ENCODE results near the gene PPP2R2D. TPM values are rescaled to one million over a fixed set of nuclear protein-coding genes. Genes with fewer than 3 reads are reported as not detected.
"Not testable (repeated sequence)": the region's sequence is repeated elsewhere in the genome, so short reads cannot be mapped to it uniquely, and the experiment has no call there.

Gene PPP2R2D
- total RNA-seq, 2 experiments from 2014 or later = 32.6 to 32.9 TPM

DNA sequence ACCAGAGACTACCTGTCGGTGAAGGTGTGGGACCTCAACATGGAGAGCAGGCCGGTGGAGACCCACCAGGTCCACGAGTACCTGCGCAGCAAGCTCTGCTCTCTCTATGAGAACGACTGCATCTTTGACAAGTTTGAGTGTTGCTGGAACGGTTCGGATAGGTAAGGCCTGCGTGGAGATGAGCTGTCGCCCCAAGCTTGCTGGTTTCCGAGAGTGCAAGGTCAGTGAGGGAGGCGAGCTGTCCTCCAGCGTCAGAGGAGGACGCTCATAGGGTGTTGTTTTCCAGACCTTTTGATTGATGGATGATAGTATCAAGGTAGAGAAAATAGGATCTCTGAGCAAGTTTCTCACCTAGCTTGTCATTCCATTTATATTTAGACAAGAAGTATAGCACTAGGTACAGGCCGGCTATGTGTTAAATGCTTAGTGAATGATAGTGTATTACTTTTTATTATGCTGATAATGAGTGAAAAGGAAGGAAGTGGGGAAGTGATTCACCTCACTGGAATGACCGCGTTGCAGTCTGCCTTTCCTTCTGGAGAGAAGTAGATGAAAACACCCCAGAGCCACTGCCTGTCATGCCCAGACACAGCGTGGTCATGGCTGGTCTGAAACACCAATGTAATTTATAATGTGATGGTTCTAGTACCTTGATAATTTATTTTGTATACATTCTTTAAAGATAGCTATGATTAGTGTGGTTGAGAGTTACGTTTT lies 47.0 kb downstream of the PPP2R2D start:
- ChIA-PET CTCF (no interaction called here), POLR2A (interaction anchor here (1.3 kb wide), 1 partner anchor 25 kb away, joined by 4 read pairs; no protein-coding TSS in a partner anchor)
- TF ChIP-seq, protein P1, sequence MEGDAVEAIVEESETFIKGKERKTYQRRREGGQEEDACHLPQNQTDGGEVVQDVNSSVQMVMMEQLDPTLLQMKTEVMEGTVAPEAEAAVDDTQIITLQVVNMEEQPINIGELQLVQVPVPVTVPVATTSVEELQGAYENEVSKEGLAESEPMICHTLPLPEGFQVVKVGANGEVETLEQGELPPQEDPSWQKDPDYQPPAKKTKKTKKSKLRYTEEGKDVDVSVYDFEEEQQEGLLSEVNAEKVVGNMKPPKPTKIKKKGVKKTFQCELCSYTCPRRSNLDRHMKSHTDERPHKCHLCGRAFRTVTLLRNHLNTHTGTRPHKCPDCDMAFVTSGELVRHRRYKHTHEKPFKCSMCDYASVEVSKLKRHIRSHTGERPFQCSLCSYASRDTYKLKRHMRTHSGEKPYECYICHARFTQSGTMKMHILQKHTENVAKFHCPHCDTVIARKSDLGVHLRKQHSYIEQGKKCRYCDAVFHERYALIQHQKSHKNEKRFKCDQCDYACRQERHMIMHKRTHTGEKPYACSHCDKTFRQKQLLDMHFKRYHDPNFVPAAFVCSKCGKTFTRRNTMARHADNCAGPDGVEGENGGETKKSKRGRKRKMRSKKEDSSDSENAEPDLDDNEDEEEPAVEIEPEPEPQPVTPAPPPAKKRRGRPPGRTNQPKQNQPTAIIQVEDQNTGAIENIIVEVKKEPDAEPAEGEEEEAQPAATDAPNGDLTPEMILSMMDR (IDR thresholded peaks at IDR 0.05) = no peak
- no peaks in the 10 kb centered on the region for H3K9me3 ChIP-seq (ENCODE audit: control insufficient read depth in 1 of 2, insufficient read depth in 1 of 2, low read length in 2 of 2)
- H3K4me3 ChIP-seq (ENCODE audit: low read length) = no peak overlapping the region
- no peaks in the 10 kb centered on the region for H3K4me1 ChIP-seq (ENCODE audit: insufficient read depth, low read length)
- Mint-ChIP-seq H3K4me3 (no peak overlapping the region), H3K27ac (peak overlapping the region; percentile 53), H3K36me3 (ENCODE audit: low read depth) (peaks cover 79% of the 10 kb centered on the region), H3K27me3 (no peaks in the 10 kb centered on the region), H3K9me3 (no peaks in the 10 kb centered on the region), H3K4me1 (ENCODE audit: low read depth) (peaks cover 17% of the 10 kb centered on the region)
- DNase-seq (no peak), ATAC-seq (ENCODE audit: poor library complexity) (no peak)
- no peak overlapping the region for H3K27ac ChIP-seq (ENCODE audit: low read depth in 1 of 2, low read length in 2 of 2)
- intact Hi-C loops (cut with DNase I, micrococcal nuclease) = no loop called here
- no peaks in the 10 kb centered on the region for H3K27me3 ChIP-seq (ENCODE audit: control insufficient read depth in 1 of 2, insufficient read depth in 2 of 2, low read length in 2 of 2)
- H3K36me3 ChIP-seq (ENCODE audit: insufficient read depth, low read length) = peaks cover 67% of the 10 kb centered on the region

DNA sequence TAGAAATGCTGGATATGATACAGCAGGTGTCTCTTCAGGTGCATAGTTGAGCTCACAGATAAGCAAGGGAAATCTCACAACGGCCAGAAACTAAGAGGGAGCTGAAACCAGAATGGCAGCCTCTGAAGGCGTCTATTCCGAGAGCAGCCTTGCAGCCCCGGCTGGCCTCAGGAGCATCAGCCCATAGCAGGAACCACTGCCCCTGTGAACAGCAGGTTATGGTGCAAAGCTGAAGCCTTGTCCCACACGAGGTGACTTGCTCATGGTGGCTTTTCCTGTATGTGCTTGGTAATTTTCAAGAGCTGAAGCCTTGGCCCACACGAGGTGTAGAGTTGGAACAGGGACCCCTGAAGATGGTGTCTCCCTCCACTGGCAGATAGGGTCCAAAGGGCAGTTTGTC lies 47.7 kb downstream of the PPP2R2D start:
- ChIA-PET CTCF (no interaction called here), POLR2A (no interaction called here)

DNA sequence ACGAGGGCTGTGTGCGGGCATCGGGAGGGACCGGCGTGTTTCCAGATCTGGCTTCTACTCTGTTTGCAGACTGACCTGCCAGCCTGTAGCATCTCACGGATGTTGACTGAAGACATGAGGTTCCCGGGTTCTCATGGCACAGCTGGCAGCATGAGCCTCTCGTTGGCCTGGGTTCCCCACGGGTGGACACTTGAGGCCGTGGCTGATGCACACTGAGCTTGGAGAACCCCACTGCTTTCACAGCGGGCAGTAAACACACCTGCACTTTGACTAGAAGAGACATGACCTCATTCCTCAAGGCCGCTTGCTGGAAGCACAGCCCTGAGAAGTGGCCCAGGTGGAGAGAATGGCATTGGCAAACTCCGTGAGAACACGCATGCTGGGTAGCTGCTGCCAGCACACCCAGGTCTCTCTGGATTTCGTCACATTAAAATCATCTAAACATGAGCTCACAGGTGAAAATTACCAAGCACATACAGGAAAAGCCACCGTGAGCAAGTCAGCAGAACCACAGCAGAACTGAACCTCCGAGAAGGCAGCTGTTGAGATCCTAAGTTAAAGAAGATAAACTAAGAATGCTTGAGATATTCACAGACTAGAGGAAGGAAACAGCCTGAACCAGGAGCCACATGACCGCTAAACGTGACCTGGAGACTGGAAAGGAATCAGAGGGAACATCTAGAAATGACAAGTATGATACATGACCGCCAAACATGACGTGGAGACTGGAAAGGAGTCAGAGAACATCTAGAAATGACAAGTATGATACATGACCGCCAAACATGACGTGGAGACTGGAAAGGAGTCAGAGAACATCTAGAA lies 48.4 kb downstream of the PPP2R2D start:
- Histone ChIP-seq H3K27ac (ENCODE audit: low read depth in 1 of 2, low read length in 2 of 2) (no peak overlapping the region), H3K9me3 (ENCODE audit: control insufficient read depth in 1 of 2, insufficient read depth in 1 of 2, low read length in 2 of 2) (no peaks in the 10 kb centered on the region), H3K27me3 (ENCODE audit: control insufficient read depth in 1 of 2, insufficient read depth in 2 of 2, low read length in 2 of 2) (no peaks in the 10 kb centered on the region), H3K4me1 (ENCODE audit: insufficient read depth, low read length) (no peaks in the 10 kb centered on the region), H3K4me3 (ENCODE audit: low read length) (no peak overlapping the region), H3K36me3 (ENCODE audit: insufficient read depth, low read length) (peaks cover 71% of the 10 kb centered on the region)
- Mint-ChIP-seq H3K9me3 (no peaks in the 10 kb centered on the region), H3K27me3 (no peaks in the 10 kb centered on the region), H3K27ac (no peak overlapping the region), H3K4me3 (no peak overlapping the region), H3K4me1 (ENCODE audit: low read depth) (peaks cover 5% of the 10 kb centered on the region), H3K36me3 (ENCODE audit: low read depth) (peaks cover 73% of the 10 kb centered on the region)
- POLR2A ChIA-PET = no interaction called here
- TF ChIP-seq, protein P1 (IDR thresholded peaks at IDR 0.05) = no peak
- intact Hi-C loops (cut with DNase I, micrococcal nuclease) = no loop called here
- ATAC-seq (ENCODE audit: poor library complexity) = no peak
- no peak for DNase-seq
- CTCF ChIA-PET = no interaction called here

More for the DNA sequence above, 47.7 kb downstream of the PPP2R2D start:
- H3K27ac ChIP-seq (ENCODE audit: low read depth in 1 of 2, low read length in 2 of 2) = no peak overlapping the region
- Mint-ChIP-seq H3K27ac (no peak overlapping the region), H3K9me3 (no peaks in the 10 kb centered on the region), H3K4me1 (ENCODE audit: low read depth) (peaks cover 10% of the 10 kb centered on the region), H3K27me3 (no peaks in the 10 kb centered on the region), H3K4me3 (no peak overlapping the region), H3K36me3 (ENCODE audit: low read depth) (peaks cover 74% of the 10 kb centered on the region)
- no peaks in the 10 kb centered on the region for H3K4me1 ChIP-seq (ENCODE audit: insufficient read depth, low read length)
- peaks cover 68% of the 10 kb centered on the region for H3K36me3 ChIP-seq (ENCODE audit: insufficient read depth, low read length)
- ATAC-seq (ENCODE audit: poor library complexity) (no peak), DNase-seq (no peak)
- TF ChIP-seq, protein P1 (IDR thresholded peaks at IDR 0.05) = no peak
- no peaks in the 10 kb centered on the region for H3K9me3 ChIP-seq (ENCODE audit: control insufficient read depth in 1 of 2, insufficient read depth in 1 of 2, low read length in 2 of 2)
- no peaks in the 10 kb centered on the region for H3K27me3 ChIP-seq (ENCODE audit: control insufficient read depth in 1 of 2, insufficient read depth in 2 of 2, low read length in 2 of 2)
- intact Hi-C loops (cut with DNase I, micrococcal nuclease) = no loop called here
- H3K4me3 ChIP-seq (ENCODE audit: low read length) = no peak overlapping the region

GRCh38 chr10:131949908-131950307 lies 49.1 kb downstream of the PPP2R2D start:
- H3K27me3 Mint-ChIP-seq; CTCF ChIA-PET; H3K9me3 ChIP-seq (ENCODE audit: control insufficient read depth in 1 of 2, insufficient read depth in 1 of 2, low read length in 2 of 2); POLR2A ChIA-PET; H3K4me1 ChIP-seq (ENCODE audit: insufficient read depth, low read length); ATAC-seq (ENCODE audit: poor library complexity); DNase-seq; H3K27me3 ChIP-seq (ENCODE audit: control insufficient read depth in 1 of 2, insufficient read depth in 2 of 2, low read length in 2 of 2); intact Hi-C loops (cut with DNase I, micrococcal nuclease); H3K9me3 Mint-ChIP-seq; H3K27ac Mint-ChIP-seq; H3K4me1 Mint-ChIP-seq (ENCODE audit: low read depth); H3K27ac ChIP-seq (ENCODE audit: low read depth in 1 of 2, low read length in 2 of 2); H3K4me3 Mint-ChIP-seq; H3K4me3 ChIP-seq (ENCODE audit: low read length): not testable (repeated sequence)
- peaks cover 71% of the 10 kb centered on the region for H3K36me3 ChIP-seq (ENCODE audit: insufficient read depth, low read length)
- peaks cover 73% of the 10 kb centered on the region for H3K36me3 Mint-ChIP-seq (ENCODE audit: low read depth)

All from CD4-positive, alpha-beta T cell (primary cell).